BE2C (cell line): Measurements from ENCODE around the gene EEFSEC.
A peak's percentile ranks its signal among the peaks of the same experiment; 100 is the strongest.

ENCODE experiments used
- DNase-seq: peaks from one replicate; pipeline ENCODE4 v3.0.0-alpha.2; 2020
- H3K27me3 ChIP-seq: fragments of 250-450 bp; sonication (Bioruptor Pico); 2 replicates; pipeline ENCODE4 v1.5.1; 2020; ENCODE audit warnings: mild to moderate bottlenecking
- H3K36me3 ChIP-seq: fragments of 250-450 bp; sonication (Bioruptor Pico); 2 replicates; pipeline ENCODE4 v1.5.1; 2020; ENCODE audit warnings: mild to moderate bottlenecking
- H3K4me1 ChIP-seq: fragments of 250-450 bp; sonication (Bioruptor Pico); 2 replicates; pipeline ENCODE4 v1.5.1; 2020
- H3K4me3 ChIP-seq: 2 replicates; pipeline ENCODE4 v1.5.1; 2011; ENCODE audit warnings: low read depth, low read length
- H3K9me3 ChIP-seq: fragments of 250-450 bp; sonication (Bioruptor Pico); 2 replicates; pipeline ENCODE4 v1.5.1; 2020
- TF ChIP-seq, protein P1 (sequence below): IDR thresholded peaks from 2 replicates; pipeline ENCODE4 v1.5.1; 2012; ENCODE audit warnings: mild to moderate bottlenecking, low read depth, low read length

EEFSEC gene

DNA sequence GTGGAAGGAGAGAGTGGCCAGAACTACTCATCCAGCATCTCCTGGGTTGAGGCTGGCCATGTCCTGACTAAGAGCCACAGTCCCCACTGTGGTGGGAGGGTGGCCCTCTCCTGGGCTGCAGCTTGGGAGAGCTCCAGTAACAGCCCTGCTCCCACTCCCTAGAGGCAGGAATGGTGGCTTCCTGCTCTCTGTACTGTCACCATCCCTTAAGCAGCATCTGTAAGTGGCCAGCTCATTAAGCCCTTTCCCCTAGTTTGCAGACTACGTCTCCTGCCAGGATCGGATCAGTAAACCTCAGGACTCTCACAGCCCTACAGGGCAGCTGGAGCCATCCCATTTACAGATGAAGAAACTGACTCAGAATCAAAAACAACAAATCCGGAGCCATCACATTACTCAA lies 282.9 kb downstream of the EEFSEC start:
- Histone ChIP-seq H3K27me3 (no peaks in the 10 kb centered on the region), H3K4me3 (no peak overlapping the region), H3K9me3 (no peaks in the 10 kb centered on the region), H3K36me3 (no peaks in the 10 kb centered on the region), H3K4me1 (peaks cover 40% of the 10 kb centered on the region)
- TF ChIP-seq, protein P1, sequence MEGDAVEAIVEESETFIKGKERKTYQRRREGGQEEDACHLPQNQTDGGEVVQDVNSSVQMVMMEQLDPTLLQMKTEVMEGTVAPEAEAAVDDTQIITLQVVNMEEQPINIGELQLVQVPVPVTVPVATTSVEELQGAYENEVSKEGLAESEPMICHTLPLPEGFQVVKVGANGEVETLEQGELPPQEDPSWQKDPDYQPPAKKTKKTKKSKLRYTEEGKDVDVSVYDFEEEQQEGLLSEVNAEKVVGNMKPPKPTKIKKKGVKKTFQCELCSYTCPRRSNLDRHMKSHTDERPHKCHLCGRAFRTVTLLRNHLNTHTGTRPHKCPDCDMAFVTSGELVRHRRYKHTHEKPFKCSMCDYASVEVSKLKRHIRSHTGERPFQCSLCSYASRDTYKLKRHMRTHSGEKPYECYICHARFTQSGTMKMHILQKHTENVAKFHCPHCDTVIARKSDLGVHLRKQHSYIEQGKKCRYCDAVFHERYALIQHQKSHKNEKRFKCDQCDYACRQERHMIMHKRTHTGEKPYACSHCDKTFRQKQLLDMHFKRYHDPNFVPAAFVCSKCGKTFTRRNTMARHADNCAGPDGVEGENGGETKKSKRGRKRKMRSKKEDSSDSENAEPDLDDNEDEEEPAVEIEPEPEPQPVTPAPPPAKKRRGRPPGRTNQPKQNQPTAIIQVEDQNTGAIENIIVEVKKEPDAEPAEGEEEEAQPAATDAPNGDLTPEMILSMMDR = peak; percentile 40
- peak; percentile 58 for DNase-seq

DNA sequence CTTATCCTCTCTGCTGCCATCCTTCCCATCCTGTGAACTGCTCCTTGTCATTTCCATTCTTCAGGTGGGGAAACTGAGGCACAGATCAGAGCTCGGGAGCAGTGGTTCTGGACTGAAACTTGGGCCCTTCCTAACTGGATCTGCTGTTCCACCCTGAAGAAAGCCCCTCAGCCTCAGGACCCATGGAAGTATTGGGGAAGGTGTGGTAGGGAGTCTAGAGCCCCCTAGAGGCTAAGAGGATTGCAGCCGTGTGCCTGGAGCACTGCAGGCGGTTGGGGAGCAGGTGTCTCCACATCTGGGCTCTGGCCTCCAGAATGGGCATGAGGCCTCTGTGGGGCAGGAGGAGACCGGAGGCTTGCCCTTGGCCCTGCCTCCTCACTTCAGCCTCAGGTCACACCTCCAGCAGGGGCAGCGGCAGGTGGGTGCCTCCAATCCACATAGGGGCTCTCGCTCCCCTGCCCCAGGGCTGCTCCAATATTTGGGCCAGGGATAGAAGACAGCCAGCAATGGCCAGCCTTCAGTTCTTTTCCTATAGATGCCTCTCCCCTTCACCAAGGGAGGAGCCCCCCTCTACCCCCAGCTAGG lies 285.3 kb downstream of the EEFSEC start:
- TF ChIP-seq, protein P1 = peak; percentile 66
- Histone ChIP-seq H3K36me3 (no peaks in the 10 kb centered on the region), H3K9me3 (no peaks in the 10 kb centered on the region), H3K27me3 (no peaks in the 10 kb centered on the region), H3K4me1 (peaks cover 27% of the 10 kb centered on the region), H3K4me3 (no peak overlapping the region)
- no peak for DNase-seq

DNA sequence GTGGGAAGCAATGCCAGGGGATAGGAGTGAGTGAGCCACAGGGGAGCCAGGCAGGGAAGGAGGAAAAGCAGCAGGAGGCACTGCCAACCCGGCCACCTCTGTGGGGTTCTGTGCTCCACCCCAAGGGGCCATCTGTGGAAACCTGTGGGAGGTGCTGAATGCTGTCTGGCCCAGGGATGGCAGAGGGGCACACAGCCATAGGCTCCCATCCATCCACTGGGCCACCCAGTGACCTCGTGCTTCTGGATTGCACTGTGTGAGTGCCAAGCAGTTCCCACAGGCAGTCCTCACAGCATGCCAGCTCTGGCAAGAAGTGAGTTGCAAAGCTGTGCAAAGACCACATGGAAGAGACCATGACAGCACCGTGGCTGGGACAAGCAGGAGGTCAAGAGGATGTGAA lies 285.9 kb downstream of the EEFSEC start:
- H3K27me3 ChIP-seq = no peaks in the 10 kb centered on the region
- TF ChIP-seq, protein P1 = no peak
- DNase-seq = no peak
- no peaks in the 10 kb centered on the region for H3K9me3 ChIP-seq
- H3K4me1 ChIP-seq = peaks cover 22% of the 10 kb centered on the region
- no peak overlapping the region for H3K4me3 ChIP-seq
- H3K36me3 ChIP-seq = no peaks in the 10 kb centered on the region

DNA sequence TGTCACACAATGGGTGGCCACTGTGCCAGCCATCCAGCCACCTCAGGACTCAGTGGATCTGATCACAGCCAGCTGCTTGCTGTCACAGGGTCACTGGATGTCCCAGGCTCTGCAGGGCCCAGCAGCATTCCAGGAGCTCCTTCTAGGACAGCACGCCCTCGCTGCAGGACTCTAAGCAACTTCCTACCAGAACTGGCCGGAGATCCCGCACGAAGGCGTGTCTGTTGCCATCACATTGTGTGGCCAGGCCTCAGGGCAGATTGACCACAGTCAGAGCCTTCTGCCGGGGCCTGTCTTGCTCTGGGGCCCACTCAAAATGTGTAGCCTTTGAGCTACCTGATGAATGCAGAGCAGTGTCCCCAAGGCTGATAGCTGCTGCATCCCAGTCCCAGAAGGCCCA lies 288.8 kb downstream of the EEFSEC start:
- Histone ChIP-seq H3K4me1 (no peaks in the 10 kb centered on the region), H3K4me3 (no peak overlapping the region), H3K36me3 (no peaks in the 10 kb centered on the region), H3K27me3 (no peaks in the 10 kb centered on the region), H3K9me3 (no peaks in the 10 kb centered on the region)
- TF ChIP-seq, protein P1 = no peak
- DNase-seq = no peak

DNA sequence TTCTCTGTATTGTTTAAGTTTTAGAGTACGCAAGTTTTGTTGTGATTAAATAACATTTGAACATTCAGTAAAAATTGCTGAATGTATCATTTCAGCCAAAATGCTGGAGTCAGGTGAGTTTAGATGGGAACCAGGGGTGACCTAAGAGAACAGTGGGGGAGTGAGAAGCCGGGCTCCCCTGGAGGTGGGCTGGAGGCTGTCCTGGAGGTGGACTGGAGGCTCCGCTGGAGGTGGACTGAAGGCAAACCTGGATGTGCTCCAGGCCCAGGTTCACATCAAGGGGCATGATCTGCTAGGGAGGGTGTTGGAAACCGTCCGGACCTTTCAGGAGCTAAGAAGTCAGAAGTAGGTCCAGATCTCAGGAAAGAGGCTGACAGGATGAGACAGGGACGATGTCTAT lies 289.7 kb downstream of the EEFSEC start:
- no peak for DNase-seq
- Histone ChIP-seq H3K9me3 (no peaks in the 10 kb centered on the region), H3K4me3 (no peak overlapping the region), H3K36me3 (no peaks in the 10 kb centered on the region), H3K27me3 (no peaks in the 10 kb centered on the region), H3K4me1 (no peaks in the 10 kb centered on the region)
- TF ChIP-seq, protein P1 = no peak

DNA sequence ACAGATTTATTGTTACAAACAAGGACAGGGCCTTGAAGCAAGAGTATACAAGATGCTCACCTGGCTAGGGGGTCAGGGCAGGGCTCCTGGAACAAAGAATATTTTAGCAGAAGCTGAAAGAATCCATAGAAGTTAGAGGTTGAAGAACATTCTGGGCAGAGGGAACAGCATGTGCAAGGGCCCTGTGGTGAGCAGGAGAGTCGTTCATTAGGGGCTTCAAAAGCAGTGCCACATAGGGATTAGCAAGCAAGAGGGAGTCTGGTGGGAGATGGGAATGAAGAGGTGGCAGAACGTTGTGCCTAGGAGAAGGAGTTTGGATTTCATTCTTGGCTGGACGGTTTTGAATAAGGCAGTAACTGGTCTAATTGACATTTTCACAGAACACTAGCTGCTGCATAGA lies 290.5 kb downstream of the EEFSEC start:
- H3K9me3 ChIP-seq = no peaks in the 10 kb centered on the region
- TF ChIP-seq, protein P1 = no peak
- H3K4me1 ChIP-seq = no peaks in the 10 kb centered on the region
- DNase-seq = no peak
- H3K36me3 ChIP-seq = no peaks in the 10 kb centered on the region
- H3K27me3 ChIP-seq = no peaks in the 10 kb centered on the region
- H3K4me3 ChIP-seq = no peak overlapping the region
